Smooth muscle cell of the brain vasculature (primary cell): ENCODE measurements around the gene MCEE.
"Not testable (repeated sequence)": the region's sequence is repeated elsewhere in the genome, so short reads cannot be mapped to it uniquely, and the experiment has no call there.

ENCODE experiments used
- DNase-seq: peaks from one replicate; pipeline ENCODE4 v3.0.0-alpha.2; 2012; ENCODE audit warnings: low read depth, low spot score

MCEE gene

DNA sequence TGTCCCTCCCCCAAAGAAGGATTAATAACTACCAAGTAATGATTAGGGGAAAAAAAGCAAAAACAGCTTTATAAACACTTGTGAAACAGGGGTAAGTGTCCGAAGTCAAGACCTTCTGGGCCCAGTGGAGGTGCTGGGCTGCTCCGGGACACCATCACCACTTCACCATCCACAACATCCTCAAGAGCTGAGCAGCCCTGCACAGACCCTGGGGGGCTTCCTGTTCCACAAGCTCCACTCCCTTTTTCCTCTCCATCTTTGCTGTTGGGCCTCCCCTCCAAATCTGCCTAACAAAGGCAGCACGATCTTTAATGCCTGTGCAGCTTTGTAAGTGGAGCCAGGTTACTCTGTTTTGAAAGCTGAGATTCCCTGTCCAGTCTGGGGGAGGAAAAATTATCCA is 46.7 kb downstream of the MCEE start:
- DNase-seq = not testable (repeated sequence)

DNA sequence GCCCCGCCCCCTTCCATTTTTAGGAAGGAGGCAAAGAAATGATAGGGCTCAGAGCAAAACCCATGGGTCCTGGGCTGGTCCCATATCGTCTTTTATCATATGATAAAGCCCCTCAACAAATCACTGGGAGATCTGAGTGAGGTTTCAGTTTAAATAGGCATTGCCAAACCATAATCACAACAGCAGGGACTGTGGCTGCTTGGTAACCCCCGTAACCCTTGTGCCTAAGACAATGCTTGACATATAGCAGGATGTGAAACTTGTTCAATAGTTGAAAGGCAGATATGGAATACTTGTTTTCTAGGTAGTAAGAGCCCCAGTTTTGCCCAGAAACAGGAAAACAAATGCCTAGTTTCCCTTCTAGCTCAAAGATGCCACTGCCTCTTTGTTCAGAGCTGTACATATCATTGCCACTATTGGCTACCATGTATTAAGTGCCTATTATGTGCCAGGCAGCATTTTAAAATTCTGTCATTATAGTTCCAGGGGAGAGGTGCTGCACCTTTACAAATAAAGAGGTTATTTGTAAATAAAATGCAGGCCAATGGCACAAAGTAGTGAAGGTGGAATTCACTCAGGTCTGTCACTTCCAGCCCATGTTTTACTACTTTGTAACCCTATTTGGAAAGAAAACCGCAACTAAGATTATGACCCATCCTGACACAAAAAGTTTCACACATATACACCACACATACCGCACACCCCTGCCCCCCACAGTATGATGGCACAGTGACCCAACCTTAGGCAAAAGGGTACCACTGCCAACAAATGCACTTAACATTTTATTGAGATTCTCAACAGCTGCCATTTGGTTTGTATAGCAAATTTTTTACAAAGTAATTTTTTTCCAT is 47.4 kb downstream of the MCEE start:
- no peak for DNase-seq

DNA sequence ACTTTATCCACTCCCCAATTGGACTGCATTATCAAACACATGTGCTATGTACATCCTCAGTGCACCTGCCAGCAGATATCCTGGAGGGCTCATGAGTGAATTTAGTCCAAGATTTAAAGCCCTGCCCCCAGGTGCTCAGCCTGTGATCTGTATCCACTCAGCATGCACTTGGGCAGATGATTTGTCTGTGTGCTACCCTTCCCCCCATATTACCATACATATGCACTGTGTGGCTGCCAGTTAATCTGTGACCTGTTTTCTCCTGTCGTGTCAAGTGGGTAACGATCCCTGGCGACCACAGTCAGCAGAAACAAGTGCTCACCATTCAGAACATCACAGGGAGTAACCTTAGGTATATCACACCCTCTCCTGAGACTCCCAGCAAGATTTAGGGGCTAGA is 51.4 kb downstream of the MCEE start:
- DNase-seq = no peak

DNA sequence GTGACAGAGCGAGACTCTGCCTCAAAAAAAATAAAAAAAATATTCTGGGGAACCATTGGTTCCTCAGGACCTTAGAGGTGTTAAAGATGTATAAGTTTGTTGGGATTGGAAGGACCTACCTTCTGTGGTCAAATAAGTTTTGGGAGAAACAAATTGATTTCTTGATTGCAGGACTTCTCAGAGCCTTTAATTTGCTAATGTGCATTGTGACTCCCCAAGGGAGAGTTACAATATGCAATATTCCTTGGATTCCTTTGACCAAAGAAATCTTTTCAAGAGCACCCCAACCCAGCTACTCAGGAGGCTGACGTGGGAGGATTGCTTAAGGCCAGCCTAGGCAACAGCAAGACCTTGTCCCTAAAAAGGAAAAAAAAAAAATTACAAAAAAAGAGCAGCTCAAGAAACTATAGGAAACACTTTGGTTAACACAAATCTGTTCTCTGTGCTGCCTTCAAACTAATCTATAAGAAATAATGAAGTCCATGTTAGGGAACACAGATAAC is 55.1 kb downstream of the MCEE start:
- no peak for DNase-seq

DNA sequence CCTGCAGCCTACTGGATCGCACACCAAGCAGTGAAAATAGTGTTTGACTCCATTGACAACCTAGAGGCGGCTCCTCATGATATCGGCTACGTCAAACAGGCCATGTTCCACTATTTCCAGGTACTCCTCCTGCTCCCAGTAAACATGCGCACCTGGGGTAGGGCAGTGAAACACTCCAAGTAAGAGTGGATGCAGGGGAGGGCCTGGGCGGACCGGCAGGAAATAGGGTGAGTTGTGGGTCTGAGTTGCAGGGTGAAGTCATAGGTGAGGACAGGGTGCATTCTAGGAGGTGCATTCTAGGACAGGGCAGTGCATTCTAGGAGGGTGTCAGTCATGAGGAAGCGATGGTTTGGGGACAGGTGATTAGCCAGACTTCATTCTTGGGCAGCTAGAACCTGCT is 56.6 kb downstream of the MCEE start:
- DNase-seq = no peak

GRCh38 chr2:71072492-71072891 is 57.5 kb downstream of the MCEE start:
- no peak for DNase-seq

DNA sequence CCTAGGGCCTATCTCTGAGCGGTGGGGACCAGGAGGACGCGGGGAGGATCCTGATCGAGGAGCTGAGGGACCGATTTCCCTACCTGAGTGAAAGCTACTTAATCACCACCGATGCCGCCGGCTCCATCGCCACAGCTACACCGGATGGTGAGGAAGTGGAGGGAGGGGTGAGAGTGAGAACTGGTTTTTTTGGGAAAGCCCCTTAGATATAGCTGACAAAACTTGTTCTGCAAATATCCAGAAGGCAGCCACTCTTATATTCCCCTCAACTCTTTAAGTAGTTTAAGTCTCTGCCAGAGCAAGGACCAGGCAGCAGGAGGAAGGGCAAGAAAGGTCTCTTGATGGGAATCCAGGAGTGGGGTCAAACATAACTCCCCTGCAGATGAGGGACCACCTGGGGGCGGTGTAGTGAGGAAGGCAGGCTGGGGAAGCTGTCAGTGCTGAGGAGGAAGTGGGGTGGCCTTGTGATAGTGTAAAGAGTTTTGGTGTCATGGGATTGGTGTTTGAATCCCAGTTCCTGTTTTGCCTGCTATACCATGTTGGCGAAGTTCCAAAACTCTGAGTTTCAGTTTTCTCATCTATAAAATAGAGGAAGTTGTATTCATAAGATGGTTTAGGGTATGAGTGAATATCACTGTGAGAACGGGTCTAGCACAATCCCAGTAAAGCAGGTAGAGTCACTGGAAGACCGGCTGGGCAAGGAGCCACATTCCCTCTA is 58.2 kb downstream of the MCEE start:
- DNase-seq = no peak

DNA sequence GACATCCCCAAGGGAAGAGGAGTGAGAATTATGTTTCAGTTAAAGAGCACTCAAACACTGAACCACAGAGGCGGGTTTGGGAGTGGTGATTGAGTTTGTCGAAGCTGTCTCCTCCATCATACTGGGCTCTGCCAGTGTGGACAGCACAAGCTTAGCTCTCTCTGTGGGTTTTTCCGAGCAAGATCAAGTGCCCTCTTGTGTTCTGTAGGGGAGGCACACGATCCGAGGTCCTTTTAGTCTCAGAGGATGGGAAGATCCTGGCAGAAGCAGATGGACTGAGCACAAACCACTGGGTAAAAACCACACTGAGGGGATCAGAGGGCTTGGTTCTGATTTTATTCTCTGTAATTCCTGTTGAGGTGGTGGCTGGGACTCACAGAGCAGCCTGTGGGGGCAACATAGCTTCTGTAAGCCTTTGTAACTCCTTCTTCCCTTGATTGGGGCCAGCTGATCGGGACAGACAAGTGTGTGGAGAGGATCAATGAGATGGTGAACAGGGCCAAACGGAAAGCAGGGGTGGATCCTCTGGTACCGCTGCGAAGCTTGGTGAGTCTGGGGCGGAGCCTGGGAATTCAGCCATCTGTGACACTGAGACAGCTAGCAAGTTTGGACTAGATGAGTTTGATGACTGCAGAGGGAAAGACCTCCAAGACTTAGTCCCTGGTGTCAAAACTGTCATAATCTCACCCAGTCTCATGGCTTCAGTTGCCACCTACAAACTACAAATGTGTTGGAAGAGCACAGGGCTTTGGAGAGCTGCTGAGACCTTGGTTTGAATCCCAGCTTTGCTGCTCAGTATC is 59.5 kb downstream of the MCEE start:
- DNase-seq = no peak

GRCh38 chr2:71069376-71069775 is 60.7 kb downstream of the MCEE start:
- no peak for DNase-seq

DNA sequence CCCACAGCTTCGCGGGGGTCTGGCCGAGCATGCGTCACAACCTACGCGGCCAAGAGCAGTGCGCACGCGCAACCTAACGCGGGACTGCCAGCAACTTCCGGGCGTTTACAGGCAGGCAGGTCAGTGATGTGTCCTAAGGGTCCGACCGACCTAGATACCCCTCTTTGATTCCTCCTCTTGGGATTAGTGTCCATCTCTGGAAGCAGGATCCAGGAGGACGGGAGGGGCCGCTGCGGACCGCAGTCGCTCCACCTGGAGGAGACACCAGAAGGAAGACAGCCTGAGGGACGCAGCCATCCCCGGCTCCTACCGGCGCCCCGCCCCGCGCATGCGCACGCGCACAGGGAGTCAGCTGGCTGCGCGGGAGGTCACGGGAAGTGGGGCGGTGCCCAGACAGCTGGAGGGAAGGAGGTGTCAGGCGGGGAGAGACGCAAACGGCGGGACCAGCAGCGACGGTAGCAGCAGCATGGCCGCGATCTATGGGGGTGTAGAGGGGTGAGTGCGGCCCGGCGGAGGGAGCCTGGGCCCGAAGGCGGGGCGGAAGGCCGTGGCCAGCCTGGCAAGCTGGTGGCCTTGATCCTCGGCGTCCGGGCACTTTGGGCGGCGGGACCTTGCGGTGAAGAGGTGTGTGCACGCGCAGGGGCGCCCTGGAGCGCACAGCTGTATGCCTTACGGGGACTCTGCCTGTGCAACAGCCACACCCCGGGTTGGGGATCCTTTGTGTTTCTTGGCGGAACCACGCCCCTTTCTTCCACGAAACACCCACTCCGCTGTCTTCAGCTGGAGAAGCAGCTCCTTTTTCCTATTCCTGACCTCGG is 61.6 kb downstream of the MCEE start, which contains the start of gene NAGK:
Gene NAGK, plus strand, starts transcription at position 431 of the 818 bp plus-strand sequence. Its CDS starts 36 bp downstream, at position 467.
- peak; percentile 92 for DNase-seq

DNA sequence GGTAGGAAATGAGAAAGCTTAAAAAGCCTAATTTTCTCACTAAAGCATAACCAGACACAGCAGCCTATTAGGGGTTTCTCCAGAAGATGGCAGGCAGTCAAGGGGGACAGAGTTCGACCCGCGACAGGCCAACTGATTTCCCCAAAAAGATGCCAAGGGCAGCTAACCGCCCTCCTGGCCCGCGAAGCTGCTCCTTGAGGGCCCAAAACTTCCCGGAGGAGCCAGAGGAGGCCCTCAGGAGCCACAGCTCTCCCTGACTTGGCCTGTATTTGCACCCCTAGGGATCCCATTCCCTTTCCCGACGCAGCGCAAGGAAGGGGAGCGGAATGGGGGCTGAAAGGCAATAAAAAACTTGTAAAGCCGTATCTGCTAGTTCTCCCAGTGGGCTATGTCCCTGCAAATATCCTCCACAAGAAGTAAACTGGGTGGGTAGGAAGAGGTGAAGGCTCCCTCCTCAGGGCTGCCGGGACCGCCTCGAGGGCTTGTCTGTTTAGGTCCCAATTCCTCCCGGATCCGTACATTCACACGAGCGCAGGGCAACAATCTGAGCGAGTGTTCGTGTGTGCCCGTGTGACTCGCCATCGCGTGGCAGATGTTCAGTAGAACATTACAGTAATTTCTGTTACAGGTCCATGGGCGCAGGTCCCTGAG is 62.3 kb downstream of the MCEE start:
- no peak for DNase-seq

GRCh38 chr2:71066856-71067255 is 63.2 kb downstream of the MCEE start:
- no peak for DNase-seq

GRCh38 chr2:71064754-71065621 is 65.0 kb downstream of the MCEE start:
- DNase-seq = no peak

DNA sequence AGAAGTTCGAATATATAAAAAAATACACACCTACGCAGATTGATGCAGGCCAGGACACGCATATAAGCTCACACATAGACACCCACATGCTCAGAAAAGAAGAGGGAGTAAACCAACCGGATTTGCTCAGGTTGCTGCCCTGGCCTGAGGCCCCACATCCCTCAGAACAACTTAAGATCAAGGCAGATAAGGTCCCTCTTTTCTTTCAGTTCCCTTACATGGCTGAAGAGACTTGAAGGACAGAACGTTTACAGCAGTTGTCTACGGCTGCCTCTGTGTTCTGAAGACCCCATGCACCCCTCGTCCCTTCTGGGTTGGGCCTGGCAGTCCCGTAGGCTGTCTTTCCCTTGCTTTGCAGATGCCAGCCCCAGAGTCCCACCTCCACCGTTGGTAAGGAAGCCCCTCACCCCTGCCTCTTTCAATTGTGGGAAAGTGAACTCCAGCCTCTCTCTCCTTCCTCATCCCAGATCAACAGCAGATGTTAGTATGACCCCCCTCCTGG is 65.9 kb downstream of the MCEE start:
- DNase-seq = no peak

- no peak for DNase-seq
Observed at GRCh38 chr2:71063216-71063615, 66.8 kb downstream of the MCEE start.

GRCh38 chr2:71060871-71061270 is 69.2 kb downstream of the MCEE start:
- DNase-seq = no peak

DNA sequence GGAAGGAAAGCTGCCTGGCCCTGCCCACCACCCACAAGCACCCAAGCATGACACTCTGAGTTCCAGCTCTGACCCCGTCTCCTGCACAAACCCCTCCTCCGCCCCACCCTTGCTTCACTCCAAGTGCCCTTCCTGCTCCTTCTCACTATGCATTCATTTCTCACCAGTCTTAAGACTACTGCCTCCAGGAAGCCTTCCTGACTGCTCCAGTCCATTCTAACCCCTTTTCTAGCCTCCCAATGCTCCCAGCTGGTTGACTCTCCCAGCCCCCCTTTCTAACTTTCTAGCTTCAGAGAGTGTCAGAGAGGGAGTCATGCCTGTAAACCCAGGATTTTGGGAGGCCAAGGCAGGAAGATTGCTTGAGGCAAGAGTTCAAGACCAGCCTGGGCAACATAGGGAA is 69.8 kb downstream of the MCEE start:
- DNase-seq = no peak
